Measurements from ENCODE around the gene TMEM182.

DNA sequence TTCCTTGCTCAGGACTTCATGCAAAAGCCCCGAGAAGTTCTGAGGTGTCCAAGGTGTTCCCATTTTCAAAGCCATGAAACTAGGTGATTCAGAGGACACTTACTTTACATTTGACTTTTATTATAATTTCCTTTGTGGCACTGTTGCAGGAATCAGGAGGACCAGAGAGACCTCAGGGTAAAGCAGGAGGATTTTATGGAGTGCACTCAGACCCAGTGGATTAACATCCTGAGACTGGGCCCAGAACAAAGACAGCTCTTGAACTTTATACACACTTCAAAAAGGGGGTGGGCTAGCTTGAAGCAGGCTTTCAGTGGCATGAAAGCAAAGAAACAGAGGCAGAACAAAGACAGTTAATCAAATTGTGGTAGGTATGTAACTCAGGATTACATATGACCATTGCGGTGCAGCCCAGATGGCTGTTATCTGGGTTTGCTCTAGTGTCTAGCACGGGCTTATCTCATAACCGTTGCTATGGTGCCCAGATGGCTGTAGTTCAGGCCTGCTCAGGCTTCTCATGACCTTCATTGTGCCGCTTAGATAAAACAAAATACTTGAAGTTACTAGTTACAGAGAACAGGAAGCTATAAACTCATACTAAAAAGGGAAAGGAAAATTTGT is 39.4 kb downstream of the TMEM182 start:
- TF ChIP-seq POLR2A (IDR thresholded peaks at IDR 0.05) = no peak
- TF ChIP-seq, protein P1, sequence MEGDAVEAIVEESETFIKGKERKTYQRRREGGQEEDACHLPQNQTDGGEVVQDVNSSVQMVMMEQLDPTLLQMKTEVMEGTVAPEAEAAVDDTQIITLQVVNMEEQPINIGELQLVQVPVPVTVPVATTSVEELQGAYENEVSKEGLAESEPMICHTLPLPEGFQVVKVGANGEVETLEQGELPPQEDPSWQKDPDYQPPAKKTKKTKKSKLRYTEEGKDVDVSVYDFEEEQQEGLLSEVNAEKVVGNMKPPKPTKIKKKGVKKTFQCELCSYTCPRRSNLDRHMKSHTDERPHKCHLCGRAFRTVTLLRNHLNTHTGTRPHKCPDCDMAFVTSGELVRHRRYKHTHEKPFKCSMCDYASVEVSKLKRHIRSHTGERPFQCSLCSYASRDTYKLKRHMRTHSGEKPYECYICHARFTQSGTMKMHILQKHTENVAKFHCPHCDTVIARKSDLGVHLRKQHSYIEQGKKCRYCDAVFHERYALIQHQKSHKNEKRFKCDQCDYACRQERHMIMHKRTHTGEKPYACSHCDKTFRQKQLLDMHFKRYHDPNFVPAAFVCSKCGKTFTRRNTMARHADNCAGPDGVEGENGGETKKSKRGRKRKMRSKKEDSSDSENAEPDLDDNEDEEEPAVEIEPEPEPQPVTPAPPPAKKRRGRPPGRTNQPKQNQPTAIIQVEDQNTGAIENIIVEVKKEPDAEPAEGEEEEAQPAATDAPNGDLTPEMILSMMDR (IDR thresholded peaks at IDR 0.05) = no peak

All from Peyer's patch (tissue), 4 donors.